ENCODE results near the gene DGLUCY.
"Not testable (repeated sequence)": the region's sequence is repeated elsewhere in the genome, so short reads cannot be mapped to it uniquely, and the experiment has no call there.

DGLUCY gene

DNA sequence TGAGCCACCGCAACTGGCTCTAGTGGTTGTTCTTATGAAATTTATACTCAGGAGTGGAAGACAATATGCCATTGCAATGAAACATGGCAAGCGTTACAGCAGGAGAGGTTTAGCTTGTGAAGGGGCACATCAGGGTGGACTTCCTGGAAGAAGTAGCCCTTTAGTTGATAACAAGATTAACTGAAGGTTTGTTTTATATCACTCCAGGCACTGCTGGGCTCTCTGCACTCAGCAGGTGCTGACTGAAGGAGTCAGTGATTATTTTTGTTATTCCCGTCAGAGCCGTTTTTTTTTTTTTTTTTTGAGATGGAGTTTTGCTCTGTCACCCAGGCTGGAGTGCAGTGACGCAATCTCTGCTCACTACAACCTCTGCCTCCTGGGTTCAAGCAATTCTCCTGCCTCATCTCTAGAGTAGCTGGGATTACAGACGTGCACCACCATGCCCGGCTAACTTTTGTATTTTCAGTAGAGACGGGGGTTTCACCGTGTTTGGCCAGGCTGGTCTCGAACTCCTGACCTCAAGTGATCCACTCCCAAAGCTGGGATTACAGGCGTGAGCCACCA lies 148.2 kb downstream of the DGLUCY start:
- in situ Hi-C loops (cut with MboI; ENCODE audit: low sequenced_read_pairs, unreplicated experiment) = no loop called here
- TF ChIP-seq, protein P1, sequence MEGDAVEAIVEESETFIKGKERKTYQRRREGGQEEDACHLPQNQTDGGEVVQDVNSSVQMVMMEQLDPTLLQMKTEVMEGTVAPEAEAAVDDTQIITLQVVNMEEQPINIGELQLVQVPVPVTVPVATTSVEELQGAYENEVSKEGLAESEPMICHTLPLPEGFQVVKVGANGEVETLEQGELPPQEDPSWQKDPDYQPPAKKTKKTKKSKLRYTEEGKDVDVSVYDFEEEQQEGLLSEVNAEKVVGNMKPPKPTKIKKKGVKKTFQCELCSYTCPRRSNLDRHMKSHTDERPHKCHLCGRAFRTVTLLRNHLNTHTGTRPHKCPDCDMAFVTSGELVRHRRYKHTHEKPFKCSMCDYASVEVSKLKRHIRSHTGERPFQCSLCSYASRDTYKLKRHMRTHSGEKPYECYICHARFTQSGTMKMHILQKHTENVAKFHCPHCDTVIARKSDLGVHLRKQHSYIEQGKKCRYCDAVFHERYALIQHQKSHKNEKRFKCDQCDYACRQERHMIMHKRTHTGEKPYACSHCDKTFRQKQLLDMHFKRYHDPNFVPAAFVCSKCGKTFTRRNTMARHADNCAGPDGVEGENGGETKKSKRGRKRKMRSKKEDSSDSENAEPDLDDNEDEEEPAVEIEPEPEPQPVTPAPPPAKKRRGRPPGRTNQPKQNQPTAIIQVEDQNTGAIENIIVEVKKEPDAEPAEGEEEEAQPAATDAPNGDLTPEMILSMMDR (IDR thresholded peaks at IDR 0.05; ENCODE audit: borderline replicate concordance, control extremely low read depth, extremely low read depth, insufficient read depth, missing control alignments) = no peak
- DNase-seq (ENCODE audit: low spot score) = no peak

DNA sequence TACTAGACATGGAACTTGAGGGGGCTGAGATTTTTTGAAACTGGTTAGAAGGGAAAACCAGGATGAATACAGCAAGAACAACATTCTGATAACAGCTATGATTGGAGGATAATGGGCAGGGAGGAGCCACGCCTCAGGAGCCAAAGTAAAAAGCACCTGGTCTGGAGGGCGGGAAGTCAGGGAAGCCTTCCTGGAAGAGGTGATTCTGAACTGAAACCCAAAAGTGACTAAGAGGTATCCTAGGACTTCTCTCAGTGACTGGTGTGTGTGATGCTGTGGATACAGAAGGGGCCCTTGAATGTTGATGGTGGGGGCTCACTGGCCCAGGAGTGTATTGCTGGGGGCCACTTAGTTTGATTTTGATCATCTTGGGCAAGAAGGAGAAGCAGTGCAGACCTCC lies 149.5 kb downstream of the DGLUCY start:
- TF ChIP-seq, protein P1 (IDR thresholded peaks at IDR 0.05; ENCODE audit: borderline replicate concordance, control extremely low read depth, extremely low read depth, insufficient read depth, missing control alignments) = no peak
- in situ Hi-C loops (cut with MboI; ENCODE audit: low sequenced_read_pairs, unreplicated experiment) = no loop called here
- DNase-seq (ENCODE audit: low spot score) = no peak

DNA sequence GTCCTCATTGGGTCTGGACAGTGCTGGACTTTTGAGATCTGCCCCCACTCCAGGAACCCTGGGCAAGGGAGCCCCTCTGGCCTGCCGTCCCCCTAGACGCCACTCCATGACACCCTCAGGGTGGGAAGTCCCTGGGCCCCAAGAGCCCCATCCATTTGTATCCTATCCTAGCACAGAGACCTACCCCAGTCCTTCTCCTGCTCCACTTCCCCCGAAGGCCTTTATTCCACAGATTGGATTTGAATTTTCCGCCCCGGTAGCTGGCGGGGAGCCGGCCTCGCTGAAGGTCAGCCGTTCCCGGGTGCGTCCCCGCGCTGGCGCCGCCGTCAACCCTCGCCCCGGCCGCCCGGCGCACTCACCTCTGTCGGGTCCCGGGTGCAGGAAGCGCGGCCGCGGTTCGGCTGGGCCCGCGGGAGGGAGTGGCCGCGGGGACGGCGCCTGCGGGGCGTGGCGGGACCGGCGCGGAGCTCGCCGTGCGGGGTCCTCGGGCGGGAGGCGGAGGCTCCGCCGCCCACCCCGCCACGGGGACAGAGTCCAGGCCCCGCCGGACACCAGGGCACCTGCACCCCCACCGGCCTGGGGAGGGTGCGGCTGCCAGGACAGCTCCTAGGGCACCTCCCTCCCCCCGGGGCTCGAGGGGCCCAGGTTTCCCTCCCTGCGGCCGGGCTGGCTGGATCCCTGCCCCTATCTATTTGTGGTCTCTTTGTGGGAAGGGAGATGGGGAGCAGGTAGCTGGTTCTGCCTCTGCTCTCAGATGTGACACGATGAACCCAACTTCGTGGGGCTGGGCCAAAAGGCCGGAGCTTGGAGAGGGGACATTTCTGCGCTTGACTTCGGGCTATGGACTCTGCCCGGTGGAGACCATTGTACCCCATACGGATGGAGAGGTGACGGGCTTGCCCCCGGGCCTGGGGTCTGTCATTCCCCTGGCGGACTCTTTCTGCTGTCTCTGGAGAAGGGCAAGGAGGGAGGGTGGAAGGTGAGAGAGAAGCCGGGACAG lies 150.6 kb downstream of the DGLUCY start:
- no peak for DNase-seq (ENCODE audit: low spot score)
- TF ChIP-seq, protein P1 (IDR thresholded peaks at IDR 0.05; ENCODE audit: borderline replicate concordance, control extremely low read depth, extremely low read depth, insufficient read depth, missing control alignments) = no peak
- in situ Hi-C loops (cut with MboI; ENCODE audit: low sequenced_read_pairs, unreplicated experiment) = no loop called here

DNA sequence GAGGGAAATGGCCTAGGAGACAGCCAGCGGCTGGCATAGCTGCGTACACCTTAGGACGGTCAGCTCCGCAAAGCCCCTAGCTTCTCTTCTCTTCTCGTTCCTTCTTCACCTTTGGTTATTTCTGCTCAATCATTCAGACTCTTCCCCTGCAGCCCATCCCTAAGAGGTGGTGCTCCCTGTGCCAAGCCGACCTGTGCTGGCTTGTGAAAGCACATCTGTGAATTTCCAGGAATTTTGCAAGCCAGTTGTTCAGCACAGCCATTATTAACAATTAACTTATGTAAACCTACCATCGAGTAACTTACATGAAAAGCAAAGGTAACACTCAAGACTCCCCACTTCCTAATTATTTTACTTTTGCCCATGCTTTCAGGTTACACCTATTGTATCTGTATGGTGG lies 151.5 kb downstream of the DGLUCY start:
- no peak for DNase-seq (ENCODE audit: low spot score)
- in situ Hi-C loops (cut with MboI; ENCODE audit: low sequenced_read_pairs, unreplicated experiment) = no loop called here
- TF ChIP-seq, protein P1 (IDR thresholded peaks at IDR 0.05; ENCODE audit: borderline replicate concordance, control extremely low read depth, extremely low read depth, insufficient read depth, missing control alignments) = no peak

DNA sequence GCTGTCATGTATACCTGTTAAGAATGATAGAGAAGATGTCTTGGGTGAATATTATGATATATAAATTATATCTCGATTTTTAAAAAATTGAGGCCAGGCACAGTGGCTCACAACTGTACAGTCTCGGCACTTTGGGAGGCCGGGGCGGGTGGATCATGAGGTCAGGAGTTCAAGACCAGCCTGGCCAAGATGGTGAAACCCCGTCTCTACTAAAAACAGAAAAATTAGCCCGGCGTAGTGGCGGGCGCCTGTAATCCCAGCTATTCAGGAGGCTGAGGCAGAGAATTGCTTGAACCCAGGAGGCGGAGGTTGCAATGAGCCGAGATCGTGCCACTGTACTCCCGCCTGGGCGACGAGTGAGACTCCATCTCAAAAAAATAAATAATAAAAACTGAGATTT lies 152.4 kb downstream of the DGLUCY start:
- DNase-seq (ENCODE audit: low spot score); in situ Hi-C loops (cut with MboI; ENCODE audit: low sequenced_read_pairs, unreplicated experiment): not testable (repeated sequence)

DNA sequence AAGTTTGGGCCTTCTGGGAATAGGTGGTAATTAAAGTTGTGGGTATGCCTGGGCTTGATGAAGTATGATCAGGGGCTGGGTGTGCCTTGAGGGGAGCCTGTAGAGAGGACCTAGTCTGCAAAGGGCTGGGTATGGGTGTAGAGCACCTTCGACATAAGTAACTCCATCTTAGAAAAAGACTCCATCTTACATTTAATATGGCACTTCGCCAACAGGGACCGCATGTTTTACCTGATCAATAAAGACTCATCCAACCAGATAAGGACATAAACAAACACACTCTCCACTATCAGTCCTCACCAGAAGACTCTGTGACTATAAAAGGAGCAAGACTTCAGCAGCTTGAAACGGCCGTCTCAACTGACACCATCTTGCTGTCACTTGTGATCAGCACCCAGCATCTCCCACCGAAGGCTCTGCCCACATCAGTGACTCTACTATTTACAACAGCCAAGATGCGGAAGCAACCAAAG lies 154.1 kb downstream of the DGLUCY start:
- in situ Hi-C loops (cut with MboI; ENCODE audit: low sequenced_read_pairs, unreplicated experiment) = no loop called here
- TF ChIP-seq, protein P1 (IDR thresholded peaks at IDR 0.05; ENCODE audit: borderline replicate concordance, control extremely low read depth, extremely low read depth, insufficient read depth, missing control alignments) = no peak
- no peak for DNase-seq (ENCODE audit: low spot score)

Measured in GM13976 (cell line).